Measurements from ENCODE around the gene SPEF2. TPM values are rescaled to one million over a fixed set of nuclear protein-coding genes. Genes with fewer than 3 reads are reported as not detected.
"Not testable (repeated sequence)": the region's sequence is repeated elsewhere in the genome, so short reads cannot be mapped to it uniquely, and the experiment has no call there.

Gene SPEF2
- total RNA-seq, 1 donor from 2014 or later, result 12.1 TPM

- H3K9me3 Mint-ChIP-seq, result no peaks in the 10 kb centered on the region
- no peak overlapping the region for H3K4me3 Mint-ChIP-seq
- TF ChIP-seq CTCF (IDR thresholded peaks at IDR 0.05; ENCODE audit: unreplicated experiment), result no peak
- DNase-seq (ENCODE audit: low spot score in 2 of 2, unreplicated experiment in 2 of 2), result no peak
- H3K27ac Mint-ChIP-seq, result no peak overlapping the region
- peaks cover 2% of the 10 kb centered on the region for H3K27me3 Mint-ChIP-seq (ENCODE audit: low read depth)
- H3K36me3 Mint-ChIP-seq, result no peaks in the 10 kb centered on the region
- H3K4me1 Mint-ChIP-seq, result peaks cover 22% of the 10 kb centered on the region
Observed at GRCh38 chr5:35852773-35853172, 235.1 kb downstream of the SPEF2 start.

- H3K4me3 Mint-ChIP-seq, result no peak overlapping the region
- no peak for DNase-seq (ENCODE audit: low spot score in 2 of 2, unreplicated experiment in 2 of 2)
- H3K27ac Mint-ChIP-seq, result no peak overlapping the region
- H3K36me3 Mint-ChIP-seq, result no peaks in the 10 kb centered on the region
- H3K9me3 Mint-ChIP-seq, result no peaks in the 10 kb centered on the region
- H3K4me1 Mint-ChIP-seq, result peaks cover 24% of the 10 kb centered on the region
- TF ChIP-seq CTCF (IDR thresholded peaks at IDR 0.05; ENCODE audit: unreplicated experiment), result no peak
- H3K27me3 Mint-ChIP-seq (ENCODE audit: low read depth), result peaks cover 2% of the 10 kb centered on the region
Observed at GRCh38 chr5:35853631-35854030, 236.0 kb downstream of the SPEF2 start.

- no peak overlapping the region for H3K4me3 Mint-ChIP-seq
- no peak for DNase-seq (ENCODE audit: low spot score in 2 of 2, unreplicated experiment in 2 of 2)
- H3K36me3 Mint-ChIP-seq, result no peaks in the 10 kb centered on the region
- no peak for TF ChIP-seq CTCF (IDR thresholded peaks at IDR 0.05; ENCODE audit: unreplicated experiment)
- peaks cover 2% of the 10 kb centered on the region for H3K27me3 Mint-ChIP-seq (ENCODE audit: low read depth)
- H3K9me3 Mint-ChIP-seq, result no peaks in the 10 kb centered on the region
- H3K4me1 Mint-ChIP-seq, result peaks cover 24% of the 10 kb centered on the region
- no peak overlapping the region for H3K27ac Mint-ChIP-seq
Observed at GRCh38 chr5:35854248-35854647, 236.6 kb downstream of the SPEF2 start.

GRCh38 chr5:35855187-35855586, 237.5 kb downstream of the SPEF2 start:
- DNase-seq (ENCODE audit: low spot score in 2 of 2, unreplicated experiment in 2 of 2), result no peak
- no peak overlapping the region for H3K27ac Mint-ChIP-seq
- H3K9me3 Mint-ChIP-seq, result no peaks in the 10 kb centered on the region
- no peak overlapping the region for H3K4me3 Mint-ChIP-seq
- H3K36me3 Mint-ChIP-seq, result no peaks in the 10 kb centered on the region
- peaks cover 24% of the 10 kb centered on the region for H3K4me1 Mint-ChIP-seq
- peaks cover 2% of the 10 kb centered on the region for H3K27me3 Mint-ChIP-seq (ENCODE audit: low read depth)
- no peak for TF ChIP-seq CTCF (IDR thresholded peaks at IDR 0.05; ENCODE audit: unreplicated experiment)

- H3K36me3 Mint-ChIP-seq; H3K9me3 Mint-ChIP-seq; H3K27ac Mint-ChIP-seq; DNase-seq (ENCODE audit: low spot score in 2 of 2, unreplicated experiment in 2 of 2); H3K4me3 Mint-ChIP-seq; H3K27me3 Mint-ChIP-seq (ENCODE audit: low read depth): not testable (repeated sequence)
- peaks cover 27% of the 10 kb centered on the region for H3K4me1 Mint-ChIP-seq
Observed at GRCh38 chr5:35856186-35856764, 238.6 kb downstream of the SPEF2 start.

- Mint-ChIP-seq H3K27me3 (ENCODE audit: low read depth) (peaks cover 2% of the 10 kb centered on the region), H3K36me3 (no peaks in the 10 kb centered on the region), H3K4me3 (no peak within 1 kb of the TSS), H3K9me3 (no peaks in the 10 kb centered on the region), H3K4me1 (peaks cover 31% of the 10 kb centered on the region), H3K27ac (no peak within 1 kb of the TSS)
- no peak for TF ChIP-seq CTCF (IDR thresholded peaks at IDR 0.05; ENCODE audit: unreplicated experiment)
- no peak for DNase-seq (ENCODE audit: low spot score in 2 of 2, unreplicated experiment in 2 of 2)
Observed at GRCh38 chr5:35856765-35857351, 239.2 kb downstream of the SPEF2 start, which contains the start of gene IL7R. TSS of gene IL7R (plus strand) at chr5:35856891. CDS start at chr5:35856978, 87 bp downstream.
